Measurements from ENCODE around the gene CPNE9.

DNA sequence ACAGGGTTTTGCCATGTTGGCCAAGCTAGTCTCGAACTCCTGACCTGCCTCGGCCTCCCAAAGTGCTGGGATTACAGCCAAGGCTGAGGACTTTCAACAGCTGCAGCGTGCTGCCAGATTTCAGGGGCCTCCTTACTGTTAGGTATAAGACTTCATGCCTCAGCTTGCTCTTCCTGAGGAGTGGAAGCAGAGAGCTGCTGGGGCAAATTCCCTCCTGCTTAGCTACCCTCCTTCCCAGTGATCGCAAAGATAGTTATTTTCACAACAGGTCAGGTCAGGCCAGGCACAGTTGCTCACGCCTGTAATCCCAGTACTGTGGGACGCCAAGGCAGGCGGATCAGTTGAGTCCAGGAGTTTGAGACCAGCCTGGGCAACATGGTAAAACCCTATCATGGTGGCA lies 2.6 kb upstream of the CPNE9 start:
- TF ChIP-seq, protein P1, sequence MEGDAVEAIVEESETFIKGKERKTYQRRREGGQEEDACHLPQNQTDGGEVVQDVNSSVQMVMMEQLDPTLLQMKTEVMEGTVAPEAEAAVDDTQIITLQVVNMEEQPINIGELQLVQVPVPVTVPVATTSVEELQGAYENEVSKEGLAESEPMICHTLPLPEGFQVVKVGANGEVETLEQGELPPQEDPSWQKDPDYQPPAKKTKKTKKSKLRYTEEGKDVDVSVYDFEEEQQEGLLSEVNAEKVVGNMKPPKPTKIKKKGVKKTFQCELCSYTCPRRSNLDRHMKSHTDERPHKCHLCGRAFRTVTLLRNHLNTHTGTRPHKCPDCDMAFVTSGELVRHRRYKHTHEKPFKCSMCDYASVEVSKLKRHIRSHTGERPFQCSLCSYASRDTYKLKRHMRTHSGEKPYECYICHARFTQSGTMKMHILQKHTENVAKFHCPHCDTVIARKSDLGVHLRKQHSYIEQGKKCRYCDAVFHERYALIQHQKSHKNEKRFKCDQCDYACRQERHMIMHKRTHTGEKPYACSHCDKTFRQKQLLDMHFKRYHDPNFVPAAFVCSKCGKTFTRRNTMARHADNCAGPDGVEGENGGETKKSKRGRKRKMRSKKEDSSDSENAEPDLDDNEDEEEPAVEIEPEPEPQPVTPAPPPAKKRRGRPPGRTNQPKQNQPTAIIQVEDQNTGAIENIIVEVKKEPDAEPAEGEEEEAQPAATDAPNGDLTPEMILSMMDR (IDR thresholded peaks at IDR 0.05) = no peak
- TF ChIP-seq EZH2 (IDR thresholded peaks at IDR 0.05) (no peak), EZH2phosphoT487 (IDR thresholded peaks at IDR 0.05) (no peak)

Data from neural progenitor cell (in vitro differentiated cells).